ENCODE data around the gene WWOX.

The WWOX gene

DNA sequence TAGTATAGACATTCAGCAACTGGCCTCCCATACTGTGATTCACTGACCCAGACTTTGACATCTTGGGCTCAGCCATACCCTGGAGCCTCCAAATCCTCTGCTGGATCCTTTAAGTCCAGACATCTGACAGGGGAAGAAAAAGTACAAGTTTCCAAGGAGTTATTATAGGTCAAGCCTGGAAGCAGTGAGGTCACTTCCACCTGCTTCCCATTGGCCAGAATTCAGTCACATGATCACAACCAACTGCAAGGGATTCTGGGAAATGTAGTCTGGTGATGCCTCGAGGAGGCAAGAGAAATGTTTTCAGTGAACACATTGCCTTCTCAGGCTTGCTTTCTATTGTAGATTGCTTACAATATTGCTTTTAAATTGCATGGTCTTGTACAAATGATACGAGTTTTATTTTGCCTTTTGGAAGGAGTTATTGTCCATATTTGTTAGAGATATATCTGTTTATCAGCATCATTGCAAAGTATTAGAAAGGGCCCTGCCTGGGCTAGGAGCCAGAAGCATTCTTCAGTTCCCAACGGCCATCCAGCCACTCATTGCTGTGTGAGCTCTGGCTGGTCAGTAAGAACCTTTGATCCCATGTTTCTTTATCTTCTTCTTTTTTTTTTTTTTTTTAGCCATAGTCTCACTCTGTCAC lies 696.9 kb downstream of the WWOX start:
- FAIRE-seq (no peak), DNase-seq (ENCODE audit: insufficient read length, low spot score) (peak; percentile 8)
- no peak for TF ChIP-seq TAF1 (IDR thresholded peaks at IDR 0.05; ENCODE audit: low read depth, low read length)
- TF ChIP-seq SPI1 (IDR thresholded peaks at IDR 0.05; ENCODE audit: low read depth, low read length): no peak
- no peak for TF ChIP-seq PAX5 (IDR thresholded peaks at IDR 0.05; ENCODE audit: insufficient read depth, low read length, severe bottlenecking)
- no peak for TF ChIP-seq POU2F2 (IDR thresholded peaks at IDR 0.05; ENCODE audit: low read depth, low read length)
- TF ChIP-seq POLR2A (IDR thresholded peaks at IDR 0.05; ENCODE audit: low read depth, low read length): no peak
- TF ChIP-seq POLR2AphosphoS5 (IDR thresholded peaks at IDR 0.05; ENCODE audit: low read depth, low read length): no peak

DNA sequence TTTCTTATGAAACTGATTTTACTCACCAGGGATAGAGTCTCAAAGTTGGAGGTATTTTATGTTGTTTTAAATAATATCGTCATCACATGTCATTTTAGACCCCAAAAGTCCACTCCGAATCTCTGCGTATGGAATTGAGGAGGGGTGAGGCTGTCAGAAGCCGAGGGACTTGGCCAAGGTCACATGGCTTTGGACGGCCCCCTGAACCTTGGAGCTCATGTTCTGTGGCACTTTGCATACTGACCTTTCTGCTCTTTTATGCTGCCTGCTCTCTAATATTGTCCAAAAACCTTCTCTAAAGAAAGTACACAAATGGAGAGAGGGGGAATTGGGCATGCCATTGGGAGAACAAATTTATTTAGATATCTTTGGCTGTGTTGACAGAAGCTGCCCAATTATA lies 700.0 kb downstream of the WWOX start:
- FAIRE-seq: no peak
- TF ChIP-seq PAX5 (IDR thresholded peaks at IDR 0.05; ENCODE audit: insufficient read depth, low read length, severe bottlenecking): no peak
- no peak for TF ChIP-seq POU2F2 (IDR thresholded peaks at IDR 0.05; ENCODE audit: low read depth, low read length)
- no peak for TF ChIP-seq SPI1 (IDR thresholded peaks at IDR 0.05; ENCODE audit: low read depth, low read length)
- no peak for TF ChIP-seq POLR2AphosphoS5 (IDR thresholded peaks at IDR 0.05; ENCODE audit: low read depth, low read length)
- no peak for TF ChIP-seq POLR2A (IDR thresholded peaks at IDR 0.05; ENCODE audit: low read depth, low read length)
- no peak for TF ChIP-seq TAF1 (IDR thresholded peaks at IDR 0.05; ENCODE audit: low read depth, low read length)
- no peak for DNase-seq (ENCODE audit: insufficient read length, low spot score)

DNA sequence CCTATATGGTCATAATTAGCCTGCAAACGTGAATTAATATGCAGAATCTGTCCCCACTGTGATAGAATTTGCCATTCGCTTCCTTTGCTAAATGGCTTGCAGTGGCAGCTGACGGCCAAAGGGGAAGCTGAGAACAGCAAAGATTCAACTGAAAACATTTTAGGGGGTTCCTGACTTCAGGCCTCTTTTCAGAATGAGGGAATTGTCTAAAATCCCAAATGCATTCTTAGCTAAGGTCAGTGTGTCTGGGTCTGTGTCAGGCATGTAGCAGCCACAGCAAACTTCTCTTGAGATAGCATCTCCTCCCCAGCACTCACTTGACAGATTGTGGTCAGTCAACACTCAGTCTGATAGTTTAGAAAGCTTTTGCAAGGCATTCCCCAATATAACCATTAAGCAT lies 701.1 kb downstream of the WWOX start:
- no peak for FAIRE-seq
- TF ChIP-seq TAF1 (IDR thresholded peaks at IDR 0.05; ENCODE audit: low read depth, low read length) (no peak), POLR2AphosphoS5 (IDR thresholded peaks at IDR 0.05; ENCODE audit: low read depth, low read length) (no peak), PAX5 (IDR thresholded peaks at IDR 0.05; ENCODE audit: insufficient read depth, low read length, severe bottlenecking) (no peak), SPI1 (IDR thresholded peaks at IDR 0.05; ENCODE audit: low read depth, low read length) (no peak), POLR2A (IDR thresholded peaks at IDR 0.05; ENCODE audit: low read depth, low read length) (no peak), POU2F2 (IDR thresholded peaks at IDR 0.05; ENCODE audit: low read depth, low read length) (no peak)
- DNase-seq (ENCODE audit: insufficient read length, low spot score): no peak

DNA sequence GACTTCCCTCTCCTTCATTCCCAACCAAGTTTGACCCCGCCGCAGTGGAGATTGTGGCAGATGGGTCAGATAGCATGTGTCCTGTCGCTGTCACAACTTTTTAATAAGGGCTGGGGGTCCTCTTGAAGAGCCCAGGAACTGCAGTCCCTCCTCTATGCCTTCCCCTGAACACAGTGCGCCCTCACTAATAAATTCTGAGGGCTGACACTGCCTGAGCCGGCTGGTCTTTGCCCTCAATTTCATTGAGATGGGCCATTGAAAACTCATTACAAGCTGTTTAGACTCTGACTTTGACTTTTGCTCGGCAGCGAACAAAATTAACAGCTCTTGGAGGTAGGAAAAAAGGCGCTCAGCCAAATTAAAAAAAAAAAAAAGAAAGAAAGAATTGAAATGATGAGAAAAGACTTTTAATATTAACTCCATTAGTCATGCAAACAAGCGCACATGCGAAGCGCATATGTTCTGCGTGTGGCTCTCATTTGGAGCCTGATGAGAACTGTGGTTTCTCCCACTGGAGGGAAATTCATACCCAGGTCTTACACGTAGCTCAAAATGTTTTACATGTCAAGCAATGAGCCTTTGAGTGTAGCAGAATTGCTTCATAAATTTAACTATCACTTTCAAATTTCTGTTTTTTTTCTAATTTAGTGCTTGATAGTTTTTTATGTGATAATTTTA lies 704.7 kb downstream of the WWOX start:
- no peak for TF ChIP-seq POU2F2 (IDR thresholded peaks at IDR 0.05; ENCODE audit: low read depth, low read length)
- DNase-seq (ENCODE audit: insufficient read length, low spot score) (no peak), FAIRE-seq (no peak)

DNA sequence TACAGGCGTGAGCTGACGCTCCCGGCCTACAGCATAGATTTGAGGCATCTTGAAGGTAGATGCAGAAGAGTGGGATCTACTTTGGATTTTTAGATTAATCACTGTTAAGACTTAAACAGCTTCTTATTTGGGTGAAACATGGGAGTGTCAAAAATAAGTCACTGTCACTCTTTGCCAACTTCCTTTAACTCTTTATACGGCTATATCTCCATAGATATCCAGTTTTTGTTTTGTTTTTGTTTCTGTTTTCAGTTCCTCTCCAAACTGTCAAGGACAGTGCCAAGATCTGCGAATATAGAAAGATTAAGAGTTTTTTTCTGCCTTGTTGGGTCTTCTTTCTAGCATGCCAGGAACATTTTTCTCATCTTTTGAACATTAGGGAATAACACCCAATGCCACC lies 706.1 kb downstream of the WWOX start:
- TF ChIP-seq PAX5 (IDR thresholded peaks at IDR 0.05; ENCODE audit: insufficient read depth, low read length, severe bottlenecking): no peak
- TF ChIP-seq TAF1 (IDR thresholded peaks at IDR 0.05; ENCODE audit: low read depth, low read length): no peak
- TF ChIP-seq POLR2A (IDR thresholded peaks at IDR 0.05; ENCODE audit: low read depth, low read length): no peak
- TF ChIP-seq POU2F2 (IDR thresholded peaks at IDR 0.05; ENCODE audit: low read depth, low read length): no peak
- TF ChIP-seq SPI1 (IDR thresholded peaks at IDR 0.05; ENCODE audit: low read depth, low read length): no peak
- TF ChIP-seq POLR2AphosphoS5 (IDR thresholded peaks at IDR 0.05; ENCODE audit: low read depth, low read length): no peak
- FAIRE-seq (no peak), DNase-seq (ENCODE audit: insufficient read length, low spot score) (no peak)

DNA sequence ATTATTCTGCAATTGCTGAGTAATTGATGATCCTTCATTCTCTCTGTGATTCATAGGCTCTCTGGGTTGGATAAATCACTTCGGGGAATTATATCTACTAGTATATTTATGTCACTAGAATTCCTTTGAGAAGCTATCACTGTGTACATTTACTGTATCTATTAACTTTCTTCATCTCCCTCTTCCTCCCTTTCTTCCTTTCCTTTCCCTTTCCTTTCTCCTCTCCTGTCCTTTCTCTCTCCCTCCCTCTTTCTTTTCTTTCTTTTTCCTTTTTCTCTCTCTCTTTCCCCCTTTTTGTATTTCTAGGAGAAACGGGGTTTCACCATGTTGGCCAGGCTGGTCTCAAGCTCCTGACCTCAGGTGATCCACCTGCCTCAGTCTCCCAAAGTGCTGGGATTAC lies 711.8 kb downstream of the WWOX start:
- DNase-seq (ENCODE audit: insufficient read length, low spot score) (no peak), FAIRE-seq (no peak)
- TF ChIP-seq POLR2A (IDR thresholded peaks at IDR 0.05; ENCODE audit: low read depth, low read length) (no peak), SPI1 (IDR thresholded peaks at IDR 0.05; ENCODE audit: low read depth, low read length) (no peak), PAX5 (IDR thresholded peaks at IDR 0.05; ENCODE audit: insufficient read depth, low read length, severe bottlenecking) (no peak), TAF1 (IDR thresholded peaks at IDR 0.05; ENCODE audit: low read depth, low read length) (no peak)

DNA sequence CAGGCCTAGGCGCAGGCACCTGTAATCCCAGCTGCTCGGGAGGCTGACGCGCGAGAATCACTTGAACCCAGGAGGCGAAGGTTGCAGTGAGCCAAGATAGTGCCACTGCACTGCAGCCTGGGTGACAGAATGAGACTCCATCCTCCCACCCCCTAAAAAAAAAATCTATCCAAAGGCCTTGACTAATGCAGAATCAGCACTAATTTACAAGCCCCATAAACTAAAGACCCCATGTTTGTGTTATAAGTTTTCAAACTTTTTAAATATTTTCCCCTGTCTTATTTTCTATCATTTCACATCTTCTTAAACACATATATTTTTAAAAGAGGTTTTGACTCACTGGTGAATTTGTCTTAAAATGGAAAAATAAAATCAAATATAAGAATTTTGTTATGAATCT lies 713.1 kb downstream of the WWOX start:
- TF ChIP-seq POLR2AphosphoS5 (IDR thresholded peaks at IDR 0.05; ENCODE audit: low read depth, low read length) (no peak), POU2F2 (IDR thresholded peaks at IDR 0.05; ENCODE audit: low read depth, low read length) (no peak), PAX5 (IDR thresholded peaks at IDR 0.05; ENCODE audit: insufficient read depth, low read length, severe bottlenecking) (no peak), POLR2A (IDR thresholded peaks at IDR 0.05; ENCODE audit: low read depth, low read length) (no peak), SPI1 (IDR thresholded peaks at IDR 0.05; ENCODE audit: low read depth, low read length) (no peak), TAF1 (IDR thresholded peaks at IDR 0.05; ENCODE audit: low read depth, low read length) (no peak)
- FAIRE-seq: no peak
- no peak for DNase-seq (ENCODE audit: insufficient read length, low spot score)

DNA sequence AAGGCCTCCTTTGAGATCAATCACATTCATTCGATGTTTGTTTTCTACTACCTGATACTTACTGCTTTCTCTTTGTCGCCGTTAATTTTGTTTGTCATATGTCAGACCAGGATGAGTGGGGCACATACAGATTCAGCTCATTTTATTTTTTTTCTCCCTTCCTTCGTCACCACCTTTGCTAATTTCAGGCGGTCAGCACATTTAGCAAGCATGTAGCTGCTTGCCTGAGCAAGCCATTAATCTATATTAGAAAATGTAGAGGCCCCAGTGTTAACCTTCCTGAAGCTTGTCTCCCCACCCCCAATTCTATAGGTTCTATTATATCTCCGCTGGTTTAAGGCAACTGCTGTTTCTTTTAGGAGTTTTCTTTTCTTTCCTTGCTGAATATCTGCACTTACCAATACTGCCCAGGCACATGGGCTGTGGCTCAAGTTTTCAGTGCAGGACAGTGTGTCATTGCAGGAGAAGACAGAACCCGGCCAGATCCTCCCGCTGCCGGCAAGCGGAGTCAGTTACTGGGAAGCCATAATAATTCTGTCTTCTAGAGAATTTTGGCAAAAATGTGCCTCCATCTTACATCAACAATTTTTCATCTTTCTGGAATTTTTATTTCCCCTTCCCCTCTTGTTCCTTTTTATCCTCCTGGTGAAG lies 714.3 kb downstream of the WWOX start:
- DNase-seq (ENCODE audit: insufficient read length, low spot score) (no peak), FAIRE-seq (no peak)
- TF ChIP-seq POLR2A (IDR thresholded peaks at IDR 0.05; ENCODE audit: low read depth, low read length) (no peak), POLR2AphosphoS5 (IDR thresholded peaks at IDR 0.05; ENCODE audit: low read depth, low read length) (no peak), TAF1 (IDR thresholded peaks at IDR 0.05; ENCODE audit: low read depth, low read length) (no peak), PAX5 (IDR thresholded peaks at IDR 0.05; ENCODE audit: insufficient read depth, low read length, severe bottlenecking) (no peak), POU2F2 (IDR thresholded peaks at IDR 0.05; ENCODE audit: low read depth, low read length) (no peak), SPI1 (IDR thresholded peaks at IDR 0.05; ENCODE audit: low read depth, low read length) (no peak)

DNA sequence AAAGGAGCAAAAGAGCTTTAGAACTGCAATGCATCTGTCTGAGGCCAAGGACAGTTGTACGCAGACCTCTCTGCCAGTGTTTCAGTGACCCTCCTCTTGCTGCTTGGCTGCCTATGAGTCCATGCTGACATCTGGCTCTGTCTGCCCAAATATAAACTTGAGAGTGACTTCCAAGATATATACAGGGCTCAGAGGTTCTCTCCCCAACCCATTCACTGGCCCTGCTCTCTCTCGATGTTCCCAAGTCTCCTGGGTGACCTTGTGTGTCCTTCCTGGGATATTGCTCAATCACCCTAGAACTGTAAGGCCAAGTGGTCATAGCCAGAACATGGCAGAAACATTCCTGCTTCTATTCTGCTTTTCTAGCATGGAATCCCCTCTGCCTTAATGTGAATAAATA lies 716.3 kb downstream of the WWOX start:
- DNase-seq (ENCODE audit: insufficient read length, low spot score): no peak
- FAIRE-seq: no peak
- TF ChIP-seq POU2F2 (IDR thresholded peaks at IDR 0.05; ENCODE audit: low read depth, low read length): no peak
- no peak for TF ChIP-seq PAX5 (IDR thresholded peaks at IDR 0.05; ENCODE audit: insufficient read depth, low read length, severe bottlenecking)
- TF ChIP-seq SPI1 (IDR thresholded peaks at IDR 0.05; ENCODE audit: low read depth, low read length): no peak
- TF ChIP-seq POLR2A (IDR thresholded peaks at IDR 0.05; ENCODE audit: low read depth, low read length): no peak
- TF ChIP-seq TAF1 (IDR thresholded peaks at IDR 0.05; ENCODE audit: low read depth, low read length): no peak
- no peak for TF ChIP-seq POLR2AphosphoS5 (IDR thresholded peaks at IDR 0.05; ENCODE audit: low read depth, low read length)

All from GM12891 (cell line).